H9 (cell line): ENCODE measurements around the gene C1QTNF9. TPM values are rescaled to one million over a fixed set of nuclear protein-coding genes. Genes with fewer than 3 reads are reported as not detected.

ENCODE experiments used
- DNase-seq: peaks from one replicate; pipeline ENCODE4 v3.0.0-alpha.2; 2017
- H2AFZ ChIP-seq: one replicate; pipeline ENCODE4 v1.6.1; 2013; ENCODE audit warnings: mild to moderate bottlenecking, low read length, control low read depth, moderate library complexity
- H2AK5ac ChIP-seq: 2 replicates; pipeline ENCODE4 v1.6.1; 2013; ENCODE audit warnings: low read length, control low read depth, mixed read lengths; ENCODE audit not compliant: insufficient read length
- H2BK120ac ChIP-seq: one replicate; pipeline ENCODE4 v1.6.1; 2013; ENCODE audit warnings: low read depth, mild to moderate bottlenecking, low read length, control low read depth, inconsistent platforms; ENCODE audit not compliant: poor library complexity, severe bottlenecking
- H2BK12ac ChIP-seq: 2 replicates; pipeline ENCODE4 v1.6.1; 2013; ENCODE audit warnings: low read length, control low read depth, mixed read lengths, low read depth; ENCODE audit not compliant: insufficient read length
- H2BK15ac ChIP-seq: 2 replicates; pipeline ENCODE4 v1.6.1; 2013; ENCODE audit warnings: low read depth, low read length, control low read depth
- H2BK20ac ChIP-seq: one replicate; pipeline ENCODE4 v1.6.1; 2013; ENCODE audit warnings: low read depth, mild to moderate bottlenecking, low read length, control low read depth, inconsistent platforms; ENCODE audit not compliant: poor library complexity, severe bottlenecking
- H2BK5ac ChIP-seq: 2 replicates; pipeline ENCODE4 v1.6.1; 2013; ENCODE audit warnings: low read length, control low read depth, mixed read lengths; ENCODE audit not compliant: insufficient read length
- H3K14ac ChIP-seq: 2 replicates; pipeline ENCODE4 v1.6.1; 2013; ENCODE audit warnings: low read length, control low read depth; ENCODE audit not compliant: insufficient read depth
- H3K18ac ChIP-seq: 2 replicates; pipeline ENCODE4 v1.6.1; 2013; ENCODE audit warnings: low read depth, mild to moderate bottlenecking, mixed read lengths, low read length, control low read depth; ENCODE audit not compliant: insufficient read length
- H3K23ac ChIP-seq: 2 replicates; pipeline ENCODE4 v1.6.1; 2013; ENCODE audit warnings: low read length, control low read depth, mixed read lengths, low read depth; ENCODE audit not compliant: insufficient read length
- H3K23me2 ChIP-seq: 2 replicates; pipeline ENCODE4 v1.6.1; 2013; ENCODE audit warnings: low read depth, mild to moderate bottlenecking, mixed read lengths, low read length, control low read depth; ENCODE audit not compliant: insufficient read length, poor library complexity, severe bottlenecking
- H3K27ac ChIP-seq: 2 replicates; pipeline ENCODE4 v1.5.1; 2013; ENCODE audit warnings: low read length, control low read depth, mixed read lengths, low read depth; ENCODE audit not compliant: insufficient read length
- H3K27me3 ChIP-seq: 2 replicates; pipeline ENCODE4 v1.6.1; 2013; ENCODE audit warnings: low read length, control low read depth, inconsistent platforms; ENCODE audit not compliant: insufficient read depth
- H3K4ac ChIP-seq: 2 replicates; pipeline ENCODE4 v1.6.1; 2013; ENCODE audit warnings: low read depth, mild to moderate bottlenecking, control low read depth, inconsistent platforms, low read length, moderate library complexity
- H3K4me1 ChIP-seq: 2 replicates; pipeline ENCODE4 v1.6.1; 2013; ENCODE audit warnings: low read length, control low read depth, inconsistent platforms; ENCODE audit not compliant: insufficient read depth
- H3K4me2 ChIP-seq: 2 replicates; pipeline ENCODE4 v1.6.1; 2013; ENCODE audit warnings: low read length, control low read depth, mixed read lengths; ENCODE audit not compliant: insufficient read length, insufficient read depth
- H3K56ac ChIP-seq: 2 replicates; pipeline ENCODE4 v1.6.1; 2013; ENCODE audit warnings: low read depth, mild to moderate bottlenecking, mixed read lengths, low read length, control low read depth; ENCODE audit not compliant: insufficient read length
- H3K79me1 ChIP-seq: 2 replicates; pipeline ENCODE4 v1.6.1; 2013; ENCODE audit warnings: low read depth, mild to moderate bottlenecking, moderate library complexity, low read length, control low read depth, inconsistent platforms; ENCODE audit not compliant: insufficient read depth, poor library complexity, severe bottlenecking
- H3K79me2 ChIP-seq: 2 replicates; pipeline ENCODE4 v1.6.1; 2013; ENCODE audit warnings: low read length, control low read depth, inconsistent platforms; ENCODE audit not compliant: insufficient read depth
- H3K9ac ChIP-seq: 2 replicates; pipeline ENCODE4 v1.6.1; 2013; ENCODE audit warnings: low read length, control low read depth, mixed read lengths; ENCODE audit not compliant: insufficient read length; ENCODE audit errors: extremely low read depth
- H3K9me3 ChIP-seq: one replicate; pipeline ENCODE4 v1.6.1; 2013; ENCODE audit warnings: low read depth, low read length, inconsistent platforms; ENCODE audit not compliant: control insufficient read depth
- H3T11ph ChIP-seq: one replicate; pipeline ENCODE4 v1.6.1; 2013; ENCODE audit warnings: mild to moderate bottlenecking, low read length, control low read depth, inconsistent platforms
- H4K20me1 ChIP-seq: one replicate; pipeline ENCODE4 v1.6.1; 2013; ENCODE audit not compliant: control insufficient read depth, insufficient read length, insufficient read depth
- H4K5ac ChIP-seq: 2 replicates; pipeline ENCODE4 v1.6.1; 2013; ENCODE audit warnings: low read depth, mild to moderate bottlenecking, mixed read lengths, low read length, control low read depth; ENCODE audit not compliant: insufficient read length
- H4K8ac ChIP-seq: replicated peaks from 2 replicates; pipeline ENCODE4 v1.6.1; 2013; ENCODE audit warnings: low read length, control low read depth, mixed read lengths, low read depth; ENCODE audit not compliant: insufficient read length
- H4K91ac ChIP-seq: 2 replicates; pipeline ENCODE4 v1.6.1; 2013; ENCODE audit warnings: low read depth, mild to moderate bottlenecking, moderate library complexity, mixed read lengths, low read length, control low read depth; ENCODE audit not compliant: insufficient read length
- H3K27ac Mint-ChIP-seq, 3 experiments: 2 replicates in 2 of 3; 3 replicates in 1 of 3; pipeline ENCODE4 v1.8.0; 2020 to 2021; ENCODE audit warnings: mixed read lengths in 3 of 3, mild to moderate bottlenecking in 1 of 3, moderate library complexity in 1 of 3
- H3K27me3 Mint-ChIP-seq: 2 replicates; pipeline ENCODE4 v1.8.0; 2021; ENCODE audit warnings: low read depth, mild to moderate bottlenecking, moderate library complexity, mixed read lengths
- H3K36me3 Mint-ChIP-seq, 3 experiments: 2 replicates in 2 of 3; 3 replicates in 1 of 3; pipeline ENCODE4 v1.8.0; 2020 to 2021; ENCODE audit warnings: low read depth in 3 of 3, mixed read lengths in 3 of 3; ENCODE audit not compliant: insufficient read depth in 1 of 3
- H3K4me1 Mint-ChIP-seq, 2 experiments: 2 replicates each; pipeline ENCODE4 v1.8.0; 2020; ENCODE audit warnings: mixed read lengths in 2 of 2
- H3K4me3 Mint-ChIP-seq, 2 experiments: 2 replicates in 1 of 2; 3 replicates in 1 of 2; pipeline ENCODE4 v1.8.0; 2020 to 2021; ENCODE audit warnings: mild to moderate bottlenecking in 2 of 2, mixed read lengths in 2 of 2, moderate library complexity in 1 of 2
- H3K9me3 Mint-ChIP-seq, 2 experiments: 2 replicates in 1 of 2; 3 replicates in 1 of 2; pipeline ENCODE4 v1.8.0; 2020; ENCODE audit warnings: mild to moderate bottlenecking in 2 of 2, mixed read lengths in 2 of 2, moderate library complexity in 1 of 2
- CTCF ChIP-seq: fragments of 200-600 bp; sonication (generic); conservative IDR thresholded peaks from 3 replicates; pipeline ENCODE4 v1.8.0; 2021; ENCODE audit warnings: antibody characterized with exemption, mild to moderate bottlenecking
- WGBS: extraction: QIAGEN DNeasy Blood & Tissue Kit; methylation state at CpG from one replicate; pipeline ENCODE4 v1.1.7; 2013; ENCODE audit warnings: missing lambda C conversion rate, low lambda C conversion rate, mixed read lengths; ENCODE audit not compliant: insufficient read length; ENCODE audit errors: extremely low coverage; 5-methylcytosine and 5-hydroxymethylcytosine counted together
- total RNA-seq: library from RNA; stranded (reverse); gene quantifications from 2 replicates; pipeline ENCODE4 v1.2.1, GENCODE V29; 2021

The C1QTNF9 gene
- total RNA-seq, 1 experiment from 2014 or later: not detected

- TF ChIP-seq CTCF: no peak
- no peak overlapping the region for H3K9ac ChIP-seq
Measured at GRCh38 chr13:24341439-24341838, 32.1 kb downstream of the C1QTNF9 start.

More at GRCh38 chr13:24341439-24341838, 32.1 kb downstream of the C1QTNF9 start:
- H3K56ac ChIP-seq: no peak overlapping the region
- no peak overlapping the region for H3K14ac ChIP-seq
- no peak overlapping the region for H3K4ac ChIP-seq
- H3K79me2 ChIP-seq: no peaks in the 10 kb centered on the region
- no peak overlapping the region for H2BK5ac ChIP-seq
- no peak overlapping the region for H2BK20ac ChIP-seq
- no peak overlapping the region for H3K23ac ChIP-seq
- no peak overlapping the region for H2AFZ ChIP-seq
- Mint-ChIP-seq H3K9me3 (peaks cover 6 to 24% of the 10 kb centered on the region in 2 experiments; a peak in 4 of 5 replicates), H3K4me1 (no peaks in the 10 kb centered on the region), H3K27ac (no peak overlapping the region), H3K4me3 (no peak overlapping the region), H3K36me3 (no peaks in the 10 kb centered on the region; a peak in 1 of 7 replicates), H3K27me3 (no peaks in the 10 kb centered on the region; the same call in none of the 2 replicates)
- H4K8ac ChIP-seq: no peak overlapping the region
- no peaks in the 10 kb centered on the region for H4K20me1 ChIP-seq
- H3K18ac ChIP-seq: no peak overlapping the region
- no peaks in the 10 kb centered on the region for H3K9me3 ChIP-seq
- H3K27ac ChIP-seq: no peak overlapping the region
- H2BK120ac ChIP-seq: no peak overlapping the region
- no peak overlapping the region for H2BK15ac ChIP-seq
- H3K4me1 ChIP-seq: no peaks in the 10 kb centered on the region
- H2AK5ac ChIP-seq: no peak overlapping the region
- no peak overlapping the region for H3T11ph ChIP-seq
- no peak for DNase-seq
- no peaks in the 10 kb centered on the region for H3K23me2 ChIP-seq
- H3K4me2 ChIP-seq: no peak overlapping the region
- no CpG with 5 or more reads among the region's 3 CpGs for WGBS
- no peak overlapping the region for H4K91ac ChIP-seq
- no peaks in the 10 kb centered on the region for H3K27me3 ChIP-seq
- no peak overlapping the region for H2BK12ac ChIP-seq
- H3K79me1 ChIP-seq: no peaks in the 10 kb centered on the region
- H4K5ac ChIP-seq: no peak overlapping the region
